A549 (cell line): ENCODE results near the gene NBEAL1. TPM values are rescaled to one million over a fixed set of nuclear protein-coding genes. Genes with fewer than 3 reads are reported as not detected.
"Not testable (repeated sequence)": the region's sequence is repeated elsewhere in the genome, so short reads cannot be mapped to it uniquely, and the experiment has no call there.

Source experiments
- ATAC-seq, 2 experiments: fragments of 200-7000 bp in 1 of 2; fragments of >200 bp in 1 of 2; cut with Nextera tagmentation in 1 of 2; cut with Tn5 transposase in 1 of 2; 3 replicates each; pipeline versions ENCODE4 v1.8.0 to v1.9.1; 2018 to 2020; ENCODE audit warnings: mild to moderate bottlenecking in 1 of 2, moderate library complexity in 1 of 2
- CTCF ChIA-PET: fragments of 300-600 bp; sonication (Branson Sonifier 250); formaldehyde crosslinking; extraction: SDS; loops from one replicate; lab custom pipeline; 2021; ENCODE audit warnings: antibody characterized with exemption, inconsistent platforms; lab: Yijun Ruan, JAX
- POLR2A ChIA-PET: fragments of 350-600 bp; formaldehyde crosslinking; extraction: SDS; loops from one replicate; lab custom pipeline; 2021; ENCODE audit warnings: antibody characterized with exemption, inconsistent platforms; lab: Yijun Ruan, JAX
- DNase-seq, 2 experiments: peaks; one replicate each; pipeline versions ENCODE4 v3.0.0 to v3.0.0-alpha.2; 2011 to 2016; ENCODE audit warnings: low read depth in 1 of 2, low spot score in 1 of 2
- FAIRE-seq: peaks from 2 replicates; lab custom pipeline; 2011; peaks lifted over from hg19 to GRCh38; lab: Jason Lieb, UNC
- H3K27ac ChIP-seq, 2 experiments: fragments of >200 bp; sonication (Bioruptor Twin); formaldehyde crosslinking; 3 replicates each; pipeline ENCODE4 v1.5.1; 2016 to 2017
- H3K4me1 ChIP-seq: fragments of >200 bp; sonication (Bioruptor Twin); formaldehyde crosslinking; 3 replicates; pipeline ENCODE4 v1.6.1; 2016
- H3K4me2 ChIP-seq: fragments of >200 bp; sonication (Bioruptor Twin); formaldehyde crosslinking; 3 replicates; pipeline ENCODE4 v1.6.1; 2016
- H3K4me3 ChIP-seq: fragments of >200 bp; sonication (Bioruptor Twin); formaldehyde crosslinking; 3 replicates; pipeline ENCODE4 v1.5.1; 2016
- H3K9me3 ChIP-seq: fragments of >200 bp; sonication (Bioruptor Twin); formaldehyde crosslinking; 3 replicates; pipeline ENCODE4 v1.6.1; 2016
- E2F6 ChIP-seq: IDR thresholded peaks from 2 replicates; pipeline ENCODE4 v1.6.1; 2012; ENCODE audit warnings: low read depth, borderline replicate concordance
- EHF ChIP-seq: fragments of 250-450 bp; sonication (Bioruptor Pico); IDR thresholded peaks from 2 replicates; pipeline ENCODE4 v1.5.0; 2020; ENCODE audit warnings: mild to moderate bottlenecking
- ESRRA ChIP-seq: fragments of 150-350 bp; IDR thresholded peaks from 2 replicates; pipeline ENCODE4 v1.6.1; 2014; ENCODE audit warnings: mild to moderate bottlenecking, low read length, borderline replicate concordance
- FOSB ChIP-seq: fragments of 250-450 bp; sonication (Bioruptor Pico); IDR thresholded peaks from 2 replicates; pipeline ENCODE4 v1.5.0; 2020; ENCODE audit warnings: mild to moderate bottlenecking, moderate library complexity
- HDAC2 ChIP-seq: fragments of 200-600 bp; sonication (generic); IDR thresholded peaks from 2 replicates; pipeline ENCODE4 v1.6.1; 2016
- HMGXB4 ChIP-seq: fragments of 250-450 bp; sonication (Bioruptor Pico); IDR thresholded peaks from 2 replicates; pipeline ENCODE4 v1.5.0; 2021; ENCODE audit warnings: mild to moderate bottlenecking, moderate library complexity, borderline replicate concordance
- HOXA7 ChIP-seq: fragments of 250-450 bp; sonication (Bioruptor Pico); IDR thresholded peaks from 2 replicates; pipeline ENCODE4 v1.5.0; 2020; ENCODE audit warnings: mild to moderate bottlenecking, moderate library complexity
- HOXB5 ChIP-seq: fragments of 250-450 bp; sonication (Bioruptor Pico); IDR thresholded peaks from 2 replicates; pipeline ENCODE4 v1.5.0; 2020; ENCODE audit warnings: mild to moderate bottlenecking, moderate library complexity
- MAFK ChIP-seq: fragments of 450-650 bp; IDR thresholded peaks from 2 replicates; pipeline ENCODE4 v1.6.1; 2014; ENCODE audit not compliant: partially characterized antibody
- MAX ChIP-seq: IDR thresholded peaks from 2 replicates; pipeline ENCODE4 v1.6.1; 2012
- NR3C1 ChIP-seq: fragments of >200 bp; sonication (Bioruptor Twin); formaldehyde crosslinking; IDR thresholded peaks from 3 replicates; pipeline ENCODE4 v1.6.1; 2017
- POLR2AphosphoS2 ChIP-seq: conservative IDR thresholded peaks from 2 replicates; pipeline ENCODE4 v1.6.1; 2012; ENCODE audit warnings: low read length, improper control_type of control experiment, inconsistent platforms
- RARB ChIP-seq: fragments of 250-450 bp; sonication (Bioruptor Pico); IDR thresholded peaks from 2 replicates; pipeline ENCODE4 v1.8.0; 2021; ENCODE audit warnings: mild to moderate bottlenecking, moderate library complexity
- SREBF2 ChIP-seq: fragments of 450-650 bp; IDR thresholded peaks from 2 replicates; pipeline ENCODE4 v1.6.1; 2014; ENCODE audit warnings: mild to moderate bottlenecking, moderate library complexity
- ZC3H11A ChIP-seq: fragments of 450-650 bp; IDR thresholded peaks from 2 replicates; pipeline ENCODE4 v1.6.1; 2014; ENCODE audit warnings: antibody characterized with exemption, mild to moderate bottlenecking
- ZFP36 ChIP-seq: fragments of 450-650 bp; IDR thresholded peaks from 2 replicates; pipeline ENCODE4 v1.6.1; 2014; ENCODE audit warnings: borderline replicate concordance; ENCODE audit not compliant: partially characterized antibody
- ZSCAN20 ChIP-seq: fragments of 250-450 bp; sonication (Bioruptor Pico); IDR thresholded peaks from 2 replicates; pipeline ENCODE4 v1.8.0; 2022; ENCODE audit warnings: mild to moderate bottlenecking, moderate library complexity
- WGBS: methylation state at CpG from one replicate; pipeline ENCODE4 v1.1.6; 2017; ENCODE audit errors: missing lambda C conversion rate; 5-methylcytosine and 5-hydroxymethylcytosine counted together
- polyA plus RNA-seq, 4 experiments: library from polyadenylated mRNA; depleted of rRNA in 3 of 4; stranded (reverse); fragments of >200 nt; fragmentation: RNase III in 1 of 4; extraction: RNeasy Plus Mini Kit Qiagen cat#74134 plus additional on column Dnase treatment in 1 of 4; gene quantifications; 2 replicates in 3 of 4; 3 replicates in 1 of 4; pipeline ENCODE4 v1.2.3, GENCODE V29; 2011 to 2017
- TF ChIP-seq, protein P1 (sequence below): fragments of >200 bp; sonication (Bioruptor Twin); formaldehyde crosslinking; IDR thresholded peaks from 3 replicates; pipeline ENCODE4 v1.5.1; 2016

NBEAL1 gene
- polyA plus RNA-seq, 2 of the 4 experiments (the other 2 are of a cell fraction): 3.8 to 11.9 TPM

- POLR2A ChIA-PET, DNase-seq, H3K27ac ChIP-seq, ATAC-seq, H3K9me3 ChIP-seq, H3K4me2 ChIP-seq, H3K4me3 ChIP-seq, CTCF ChIA-PET, FAIRE-seq: not testable (repeated sequence)
- TF ChIP-seq ZC3H11A: peak; percentile 53
- H3K4me1 ChIP-seq: peaks cover 19% of the 10 kb centered on the region
- 72% methylated on average over 2 of the region's 2 CpGs for WGBS
Observed at GRCh38 chr2:202969404-202969803, 45.3 kb upstream of the NBEAL1 start.

DNA sequence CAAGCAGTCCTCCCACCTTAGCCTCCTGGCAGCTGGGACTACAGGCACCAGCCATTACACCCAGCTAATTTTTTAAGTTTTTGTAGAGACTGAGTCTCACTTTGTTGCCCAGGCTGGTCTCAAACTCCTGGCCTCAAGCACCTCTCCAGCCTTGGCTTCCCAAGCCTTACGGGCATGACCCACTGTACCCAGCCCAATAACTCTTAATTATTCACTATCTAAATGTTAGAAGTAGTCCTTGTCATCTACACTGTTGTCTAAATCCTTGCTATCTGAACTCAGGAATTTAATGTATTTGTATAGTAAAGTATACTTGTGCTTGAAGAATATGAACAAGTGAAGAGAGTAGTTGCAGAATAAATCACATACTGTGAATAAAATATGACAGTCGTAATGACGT, 37.9 kb upstream of the NBEAL1 start:
- no peak for FAIRE-seq

DNA sequence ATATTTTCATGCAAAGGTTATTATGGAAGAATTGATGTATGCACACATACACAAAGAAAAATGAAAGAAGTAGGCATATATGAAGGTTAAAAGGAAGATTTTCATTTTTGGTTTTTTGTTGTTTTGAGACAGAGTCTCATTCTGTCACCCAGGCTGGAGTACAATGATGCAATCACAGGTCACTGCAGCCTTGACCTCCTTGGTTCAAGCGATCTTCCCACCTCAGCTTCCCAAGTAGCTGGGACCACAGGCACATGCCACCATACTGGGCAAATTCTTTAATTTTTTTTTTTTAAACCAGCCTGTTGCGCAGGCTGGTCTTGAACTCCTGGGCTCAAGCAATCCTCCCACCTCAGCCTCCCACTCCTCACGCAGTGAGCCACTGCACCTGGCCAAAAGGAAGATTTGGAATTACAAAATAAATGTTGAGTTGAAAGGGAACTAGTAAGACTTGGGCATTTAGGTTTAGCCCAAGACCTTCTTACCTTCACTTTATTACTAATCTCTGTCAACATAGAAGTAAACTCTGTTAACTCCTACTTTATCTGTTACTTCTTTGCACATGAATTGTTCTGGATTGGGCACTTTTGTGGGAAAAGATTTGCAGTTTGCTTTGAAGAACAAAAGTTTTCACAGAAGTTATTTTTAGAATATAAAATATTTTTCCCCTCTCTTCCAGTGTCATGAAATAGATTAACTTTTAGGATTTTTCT, 31.7 kb upstream of the NBEAL1 start:
- no peak for TF ChIP-seq HDAC2
- TF ChIP-seq, protein P1, sequence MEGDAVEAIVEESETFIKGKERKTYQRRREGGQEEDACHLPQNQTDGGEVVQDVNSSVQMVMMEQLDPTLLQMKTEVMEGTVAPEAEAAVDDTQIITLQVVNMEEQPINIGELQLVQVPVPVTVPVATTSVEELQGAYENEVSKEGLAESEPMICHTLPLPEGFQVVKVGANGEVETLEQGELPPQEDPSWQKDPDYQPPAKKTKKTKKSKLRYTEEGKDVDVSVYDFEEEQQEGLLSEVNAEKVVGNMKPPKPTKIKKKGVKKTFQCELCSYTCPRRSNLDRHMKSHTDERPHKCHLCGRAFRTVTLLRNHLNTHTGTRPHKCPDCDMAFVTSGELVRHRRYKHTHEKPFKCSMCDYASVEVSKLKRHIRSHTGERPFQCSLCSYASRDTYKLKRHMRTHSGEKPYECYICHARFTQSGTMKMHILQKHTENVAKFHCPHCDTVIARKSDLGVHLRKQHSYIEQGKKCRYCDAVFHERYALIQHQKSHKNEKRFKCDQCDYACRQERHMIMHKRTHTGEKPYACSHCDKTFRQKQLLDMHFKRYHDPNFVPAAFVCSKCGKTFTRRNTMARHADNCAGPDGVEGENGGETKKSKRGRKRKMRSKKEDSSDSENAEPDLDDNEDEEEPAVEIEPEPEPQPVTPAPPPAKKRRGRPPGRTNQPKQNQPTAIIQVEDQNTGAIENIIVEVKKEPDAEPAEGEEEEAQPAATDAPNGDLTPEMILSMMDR: no peak
- TF ChIP-seq HOXB5 (CRISPR knock-in tag): no peak
- TF ChIP-seq POLR2AphosphoS2: no peak
- no peak for TF ChIP-seq HMGXB4 (CRISPR knock-in tag)
- TF ChIP-seq MAX: no peak
- no peak for TF ChIP-seq ZFP36
- TF ChIP-seq ZSCAN20 (CRISPR knock-in tag): no peak
- TF ChIP-seq, all 56 proteins: peak for 0
- H3K27ac ChIP-seq: no peak overlapping the region
- H3K9me3 ChIP-seq: 0 out of 3 replicates have a peak, but pooled peaks cover 5% of the 10 kb centered on the region
- ChIA-PET POLR2A (no interaction called here), CTCF (no interaction called here)
- no peak overlapping the region for H3K4me3 ChIP-seq
- DNase-seq (no peak), ATAC-seq (no peak), FAIRE-seq (no peak)
- H3K4me1 ChIP-seq: no peaks in the 10 kb centered on the region
- H3K4me2 ChIP-seq: no peak overlapping the region
- 91% methylated on average over 3 of the region's 3 CpGs for WGBS

More for the DNA sequence above, 37.9 kb upstream of the NBEAL1 start:
- TF ChIP-seq EHF (CRISPR knock-in tag) (no peak), SREBF2 (no peak), RARB (CRISPR knock-in tag) (no peak)
- ATAC-seq (no peak), DNase-seq (no peak)
- Histone ChIP-seq H3K4me3 (no peak overlapping the region), H3K9me3 (0 out of 3 replicates have a peak, but pooled peaks cover 5% of the 10 kb centered on the region), H3K4me1 (no peaks in the 10 kb centered on the region), H3K27ac (no peak overlapping the region), H3K4me2 (no peak overlapping the region)
- CTCF ChIA-PET: no interaction called here
- POLR2A ChIA-PET: no interaction called here
- WGBS: 93% methylated on average over 3 of the region's 3 CpGs

- H3K9me3 ChIP-seq: no peaks in the 10 kb centered on the region
- H3K4me2 ChIP-seq: no peak overlapping the region
- ChIA-PET POLR2A (no interaction called here), CTCF (no interaction called here)
- no peaks in the 10 kb centered on the region for H3K4me1 ChIP-seq
- no peak for FAIRE-seq
- H3K27ac ChIP-seq: no peak overlapping the region
- no peak overlapping the region for H3K4me3 ChIP-seq
- DNase-seq: no peak
- TF ChIP-seq NR3C1: no peak
- no peak for TF ChIP-seq HOXA7 (CRISPR knock-in tag)
- no peak for TF ChIP-seq ESRRA
- TF ChIP-seq, protein P1: no peak
- no peak for TF ChIP-seq E2F6
- TF ChIP-seq FOSB (CRISPR knock-in tag): no peak
- no peak for TF ChIP-seq MAFK
- ATAC-seq: no peak
- WGBS: 85% methylated on average over 1 of the region's 1 CpG
Observed at GRCh38 chr2:202989749-202990148, 24.9 kb upstream of the NBEAL1 start.
